PC-3 (cell line): Measurements from ENCODE around the gene H2BW2. TPM values are rescaled to one million over a fixed set of nuclear protein-coding genes. Genes with fewer than 3 reads are reported as not detected.
"Not testable (repeated sequence)": the region's sequence is repeated elsewhere in the genome, so short reads cannot be mapped to it uniquely, and the experiment has no call there.

Experiments used
- ATAC-seq: fragments of 200-7000 bp; cut with Tn5 transposase; 2 replicates; pipeline ENCODE4 v1.9.1; 2020; ENCODE audit warnings: mild to moderate bottlenecking, moderate library complexity
- BruUV-seq: library from RNA; stranded (reverse); fragments of 400-500 nt; replicated peaks from 2 replicates; lab custom pipeline; 2021; lab: Mats Ljungman, UMichigan
- CTCF ChIA-PET: fragments of 300-600 bp; sonication (Branson Sonifier 250); formaldehyde crosslinking; loops from one replicate; lab custom pipeline; 2022; ENCODE audit warnings: antibody characterized with exemption; lab: Charles Lee
- POLR2A ChIA-PET: fragments of 300-600 bp; sonication (Branson Sonifier 250); formaldehyde crosslinking; loops from one replicate; lab custom pipeline; 2022; ENCODE audit warnings: antibody characterized with exemption; ENCODE audit not compliant: unreplicated experiment; lab: Charles Lee
- DNase-seq: peaks from one replicate; pipeline ENCODE4 v3.0.0-alpha.2; 2015
- H2AFZ ChIP-seq: fragments of 300-600 bp; sonication (generic); 2 replicates; pipeline ENCODE4 v1.6.0; 2016; ENCODE audit warnings: antibody characterized with exemption, low read length
- H3F3A ChIP-seq: fragments of 300-600 bp; sonication (generic); one replicate; pipeline ENCODE4 v1.6.0; 2017; ENCODE audit warnings: antibody characterized with exemption, low read length, control low read depth, mild to moderate bottlenecking; ENCODE audit not compliant: unreplicated experiment
- H3K27ac ChIP-seq: fragments of 300-600 bp; sonication (generic); 2 replicates; pipeline ENCODE4 v1.5.1; 2016; ENCODE audit warnings: mild to moderate bottlenecking, low read length
- H3K27me3 ChIP-seq: fragments of 300-600 bp; sonication (generic); 2 replicates; pipeline ENCODE4 v1.6.1; 2016; ENCODE audit warnings: low read length, mixed read lengths
- H3K36me3 ChIP-seq: fragments of 300-600 bp; sonication (generic); 2 replicates; pipeline ENCODE4 v1.6.1; 2016; ENCODE audit warnings: low read depth, mixed run types, low read length, mixed read lengths
- H3K4me1 ChIP-seq: fragments of 300-600 bp; sonication (generic); 2 replicates; pipeline ENCODE4 v1.5.1; 2016; ENCODE audit warnings: low read length; ENCODE audit not compliant: insufficient read depth
- H3K4me2 ChIP-seq: fragments of 300-600 bp; sonication (generic); 2 replicates; pipeline ENCODE4 v1.6.0; 2016; ENCODE audit warnings: low read length
- H3K4me3 ChIP-seq: fragments of 300-600 bp; sonication (generic); 2 replicates; pipeline ENCODE4 v1.5.1; 2016; ENCODE audit warnings: mild to moderate bottlenecking, low read length, mixed read lengths
- H3K79me2 ChIP-seq: fragments of 300-600 bp; sonication (generic); 2 replicates; pipeline ENCODE4 v1.6.1; 2017; ENCODE audit warnings: low read length, mixed read lengths
- H3K9ac ChIP-seq: fragments of 300-600 bp; sonication (generic); 2 replicates; pipeline ENCODE4 v1.6.0; 2016; ENCODE audit warnings: mild to moderate bottlenecking, low read length
- H3K9me2 ChIP-seq: fragments of 300-600 bp; sonication (generic); replicated peaks from 2 replicates; pipeline ENCODE4 v1.6.1; 2016; ENCODE audit warnings: mixed run types, low read length, mixed read lengths
- H3K9me3 ChIP-seq: fragments of 300-600 bp; sonication (generic); 2 replicates; pipeline ENCODE4 v1.6.1; 2016; ENCODE audit warnings: low read length, mixed read lengths
- H4K20me1 ChIP-seq: fragments of 300-600 bp; sonication (generic); 2 replicates; pipeline ENCODE4 v1.6.1; 2016; ENCODE audit warnings: low read length, mixed read lengths
- CTCF ChIP-seq: fragments of 300-600 bp; sonication (generic); conservative IDR thresholded peaks from 2 replicates; pipeline ENCODE4 v1.5.1; 2017; ENCODE audit warnings: antibody characterized with exemption, low read depth, mild to moderate bottlenecking, low read length
- EZH2 ChIP-seq: fragments of 300-600 bp; sonication (generic); IDR thresholded peaks from one replicate; pipeline ENCODE4 v1.6.1; 2017; ENCODE audit warnings: antibody characterized with exemption, mild to moderate bottlenecking, low read length; ENCODE audit not compliant: unreplicated experiment
- EZH2phosphoT487 ChIP-seq: fragments of 300-600 bp; sonication (generic); IDR thresholded peaks from 2 replicates; pipeline ENCODE4 v1.6.1; 2018; ENCODE audit warnings: mild to moderate bottlenecking, antibody characterized with exemption, low read length, borderline replicate concordance
- intact Hi-C: fragments of 100-400 bp; cut with micrococcal nuclease; formaldehyde crosslinking; loops from 2 replicates; pipeline ENCODE4 v1.9.0; 2023
- total RNA-seq: library from RNA; depleted of rRNA; stranded (reverse); fragments of >200 nt; gene quantifications from 2 replicates; pipeline ENCODE4 v1.2.3, GENCODE V29; 2014

H2BW2 gene
- total RNA-seq, 1 experiment from 2014 or later, result not detected

- no TSS peak for BruUV-seq
Observed at GRCh38 chrX:104013158-104013557, 26.6 kb upstream of the H2BW2 start.

GRCh38 chrX:104013606-104014005 is 26.1 kb upstream of the H2BW2 start, which contains the start of gene H2BW1:
H2BW1 (minus strand) TSS chrX:104013708; CDS start chrX:104013576, 132 bp downstream.
- CTCF ChIA-PET, result no interaction called here
- Histone ChIP-seq H2AFZ (no peak within 1 kb of the TSS), H3K4me3 (no peak within 1 kb of the TSS), H3F3A (no peaks in the 10 kb centered on the region), H3K9me2 (no peaks in the 10 kb centered on the region), H3K27me3 (peaks cover 65% of the 10 kb centered on the region), H3K9me3 (no peaks in the 10 kb centered on the region), H3K36me3 (no peaks in the 10 kb centered on the region), H3K27ac (no peak within 1 kb of the TSS), H3K4me1 (no peaks in the 10 kb centered on the region), H4K20me1 (no peaks in the 10 kb centered on the region), H3K4me2 (0 out of 2 replicates have a peak within 1 kb of the TSS, but pooled peaks have one; percentile 22), H3K79me2 (no peaks in the 10 kb centered on the region), H3K9ac (no peak within 1 kb of the TSS)
- intact Hi-C loops, result no loop called here
- DNase-seq, result no peak
- ATAC-seq, result no peak
- no peak for TF ChIP-seq EZH2phosphoT487
- TF ChIP-seq CTCF, result no peak
- TF ChIP-seq EZH2, result no peak
- POLR2A ChIA-PET, result no interaction called here
- no TSS peak for BruUV-seq

More at GRCh38 chrX:104013158-104013557, 26.6 kb upstream of the H2BW2 start:
- Histone ChIP-seq H3K4me1 (no peaks in the 10 kb centered on the region), H3K9ac (no peak overlapping the region), H3K79me2 (no peaks in the 10 kb centered on the region), H3K4me2 (no peak overlapping the region), H3K36me3 (no peaks in the 10 kb centered on the region), H3K27ac (no peak overlapping the region), H3K9me2 (no peaks in the 10 kb centered on the region), H2AFZ (no peak overlapping the region), H3K27me3 (peaks cover 65% of the 10 kb centered on the region), H3F3A (no peaks in the 10 kb centered on the region), H3K4me3 (no peak overlapping the region), H3K9me3 (no peaks in the 10 kb centered on the region), H4K20me1 (no peaks in the 10 kb centered on the region)
- ChIA-PET POLR2A (no interaction called here), CTCF (no interaction called here)
- intact Hi-C loops, result no loop called here
- DNase-seq, result no peak
- no peak for TF ChIP-seq CTCF
- no peak for TF ChIP-seq EZH2phosphoT487
- no peak for TF ChIP-seq EZH2
- no peak for ATAC-seq

GRCh38 chrX:104015576-104015975 is 24.2 kb upstream of the H2BW2 start:
- BruUV-seq, H4K20me1 ChIP-seq, H3K4me1 ChIP-seq, H3K9ac ChIP-seq, H3K4me2 ChIP-seq, ATAC-seq, H2AFZ ChIP-seq, DNase-seq, H3K4me3 ChIP-seq, CTCF ChIA-PET, H3K9me3 ChIP-seq, POLR2A ChIA-PET, H3K36me3 ChIP-seq, H3F3A ChIP-seq, intact Hi-C loops, H3K9me2 ChIP-seq, H3K27ac ChIP-seq, H3K79me2 ChIP-seq: not testable (repeated sequence)
- peaks cover 68% of the 10 kb centered on the region for H3K27me3 ChIP-seq
